Activated T-helper 17 cell treated with anti-CD3 and anti-CD28 coated beads, Interleukin-2, amount 50 U/mL, for 72 hours (primary cell): Measurements from ENCODE around the gene AGAP5. TPM values are rescaled to one million over a fixed set of nuclear protein-coding genes. Genes with fewer than 3 reads are reported as not detected.

Source experiments
- ATAC-seq: fragments of 150-1000 bp; cut with Tn5 transposase; replicated peaks from 2 replicates; pipeline ENCODE4 v1.10.0; 2021; ENCODE audit warnings: mild to moderate bottlenecking, moderate library complexity
- H3K27ac Mint-ChIP-seq: one replicate; pipeline ENCODE4 v1.8.0; 2022; ENCODE audit warnings: mixed read lengths
- H3K27me3 Mint-ChIP-seq: one replicate; pipeline ENCODE4 v1.8.0; 2022; ENCODE audit warnings: mixed read lengths
- H3K36me3 Mint-ChIP-seq: one replicate; pipeline ENCODE4 v1.8.0; 2022; ENCODE audit warnings: low read depth, mild to moderate bottlenecking, mixed read lengths
- H3K4me1 Mint-ChIP-seq: one replicate; pipeline ENCODE4 v1.8.0; 2022; ENCODE audit warnings: mixed read lengths
- H3K4me3 Mint-ChIP-seq: one replicate; pipeline ENCODE4 v1.8.0; 2022; ENCODE audit warnings: mild to moderate bottlenecking, mixed read lengths
- H3K9me3 Mint-ChIP-seq: one replicate; pipeline ENCODE4 v1.8.0; 2022; ENCODE audit warnings: mixed read lengths
- total RNA-seq, 2 donors: library from RNA; stranded (reverse); gene quantifications; one replicate each; pipeline ENCODE4 v1.2.3, GENCODE V29; 2022

AGAP5 gene
- total RNA-seq, 2 donors from 2014 or later = 6.3 to 7.2 TPM

GRCh38 chr10:73635781-73636180 lies 62.1 kb downstream of the AGAP5 start:
- ATAC-seq = no peak
- H3K4me3 Mint-ChIP-seq = no peak overlapping the region
- H3K4me1 Mint-ChIP-seq = no peaks in the 10 kb centered on the region
- no peaks in the 10 kb centered on the region for H3K36me3 Mint-ChIP-seq
- H3K27ac Mint-ChIP-seq = no peak overlapping the region
- no peaks in the 10 kb centered on the region for H3K27me3 Mint-ChIP-seq
- H3K9me3 Mint-ChIP-seq = no peaks in the 10 kb centered on the region

GRCh38 chr10:73634421-73634820 lies 63.5 kb downstream of the AGAP5 start:
- no peaks in the 10 kb centered on the region for H3K27me3 Mint-ChIP-seq
- ATAC-seq = no peak
- H3K27ac Mint-ChIP-seq = no peak overlapping the region
- H3K4me1 Mint-ChIP-seq = no peaks in the 10 kb centered on the region
- no peaks in the 10 kb centered on the region for H3K9me3 Mint-ChIP-seq
- H3K4me3 Mint-ChIP-seq = no peak overlapping the region
- H3K36me3 Mint-ChIP-seq = no peaks in the 10 kb centered on the region

DNA sequence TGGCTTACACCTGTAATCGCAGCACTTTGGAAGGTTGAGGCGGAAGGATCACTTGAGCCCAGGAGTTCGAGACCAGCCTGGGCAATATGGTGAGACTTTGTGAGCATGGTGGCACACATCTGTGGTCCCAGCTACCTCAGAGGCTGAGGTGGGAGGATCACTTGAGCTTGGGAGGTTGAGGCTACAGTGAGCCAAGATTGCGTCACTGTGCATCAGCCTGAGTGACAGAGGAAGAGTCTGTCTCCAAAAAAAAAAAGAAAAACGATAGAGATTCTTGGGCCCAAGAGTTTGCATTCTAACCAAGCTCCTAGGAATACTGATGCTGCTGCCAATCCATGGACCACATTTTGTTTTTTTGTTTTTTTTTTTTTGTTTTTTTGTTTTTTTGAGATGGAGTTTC lies 68.7 kb downstream of the AGAP5 start:
- no peaks in the 10 kb centered on the region for H3K9me3 Mint-ChIP-seq
- peaks cover 7% of the 10 kb centered on the region for H3K36me3 Mint-ChIP-seq
- no peak overlapping the region for H3K4me3 Mint-ChIP-seq
- H3K27me3 Mint-ChIP-seq = no peaks in the 10 kb centered on the region
- no peaks in the 10 kb centered on the region for H3K4me1 Mint-ChIP-seq
- no peak for ATAC-seq
- H3K27ac Mint-ChIP-seq = no peak overlapping the region

- H3K4me3 Mint-ChIP-seq = no peak overlapping the region
- ATAC-seq = no peak
Measured at GRCh38 chr10:73628405-73628804, 69.5 kb downstream of the AGAP5 start.

DNA sequence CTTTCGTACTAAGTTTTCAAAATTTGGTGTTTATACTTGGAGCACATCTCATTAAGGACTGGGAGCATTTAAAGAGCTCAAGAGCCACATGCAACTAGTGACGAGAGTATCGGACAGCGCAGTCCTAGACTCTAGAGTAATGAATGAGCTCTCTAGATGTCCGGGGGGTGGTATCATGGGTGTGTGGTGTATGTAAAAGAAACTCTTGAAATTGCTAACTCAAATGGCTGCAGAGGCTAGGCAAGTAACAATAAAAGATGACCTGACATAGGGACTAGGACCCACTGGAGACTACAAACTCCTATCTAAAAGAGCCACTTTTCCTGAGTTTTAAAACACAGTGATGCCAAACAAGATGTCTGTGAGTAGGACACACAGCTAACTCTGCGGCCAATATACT lies 70.6 kb downstream of the AGAP5 start:
- peaks cover 7% of the 10 kb centered on the region for H3K36me3 Mint-ChIP-seq
- H3K27me3 Mint-ChIP-seq = no peaks in the 10 kb centered on the region
- H3K9me3 Mint-ChIP-seq = no peaks in the 10 kb centered on the region
- peak overlapping the region; percentile 96 for H3K4me3 Mint-ChIP-seq
- no peaks in the 10 kb centered on the region for H3K4me1 Mint-ChIP-seq
- no peak for ATAC-seq
- H3K27ac Mint-ChIP-seq = no peak overlapping the region

More at GRCh38 chr10:73628405-73628804, 69.5 kb downstream of the AGAP5 start:
- H3K27me3 Mint-ChIP-seq = no peaks in the 10 kb centered on the region
- peaks cover 7% of the 10 kb centered on the region for H3K36me3 Mint-ChIP-seq
- no peaks in the 10 kb centered on the region for H3K9me3 Mint-ChIP-seq
- H3K4me1 Mint-ChIP-seq = no peaks in the 10 kb centered on the region
- no peak overlapping the region for H3K27ac Mint-ChIP-seq

DNA sequence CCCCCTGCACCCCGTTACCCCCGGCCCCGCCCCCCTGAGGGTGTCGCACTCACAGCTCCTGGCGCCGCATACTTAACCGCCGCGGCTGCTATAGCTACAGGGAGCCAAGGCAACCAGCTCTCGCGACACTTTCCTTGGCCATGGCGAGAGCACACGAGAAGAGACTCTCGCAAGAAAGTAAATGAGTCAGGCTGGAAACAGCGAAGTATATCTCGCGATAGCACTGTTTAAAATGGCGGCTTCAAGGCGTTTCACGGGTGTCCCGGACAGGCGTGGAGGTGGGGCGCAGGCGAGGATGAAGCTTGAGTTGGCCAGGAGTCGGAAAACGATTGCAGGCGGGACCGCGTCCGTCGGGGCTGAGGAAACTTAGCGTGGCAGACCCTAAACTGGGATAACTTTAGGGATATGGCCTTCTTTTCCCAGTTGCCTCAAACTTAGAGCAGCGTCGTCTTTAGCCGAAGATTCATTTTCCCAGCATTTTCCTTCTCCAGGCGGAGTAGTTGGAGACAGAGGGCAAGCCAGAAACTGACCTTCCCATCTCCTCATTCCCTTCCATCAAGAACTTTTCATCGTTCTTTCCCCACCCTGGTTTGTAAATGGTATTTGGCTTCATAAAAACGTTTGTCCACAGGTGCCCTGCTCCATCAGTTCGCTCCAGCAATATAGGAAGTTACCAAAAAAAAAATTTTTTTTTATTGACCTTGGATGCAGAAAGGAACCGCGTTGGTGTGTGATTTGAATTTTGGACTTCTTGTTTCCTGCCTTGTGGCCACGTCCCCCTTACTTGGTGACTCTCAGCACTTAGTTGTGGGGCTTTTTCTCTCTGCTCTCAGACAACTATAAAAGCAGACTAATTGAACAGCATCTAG lies 71.8 kb downstream of the AGAP5 start:
- Mint-ChIP-seq H3K4me1 (no peaks in the 10 kb centered on the region), H3K27me3 (no peaks in the 10 kb centered on the region), H3K4me3 (peak overlapping the region; percentile 96), H3K27ac (peak overlapping the region; percentile 99), H3K36me3 (peaks cover 7% of the 10 kb centered on the region), H3K9me3 (no peaks in the 10 kb centered on the region)
- peak; percentile 99 for ATAC-seq

- no peaks in the 10 kb centered on the region for H3K27me3 Mint-ChIP-seq
- H3K9me3 Mint-ChIP-seq = no peaks in the 10 kb centered on the region
- H3K36me3 Mint-ChIP-seq = peaks cover 7% of the 10 kb centered on the region
- H3K4me1 Mint-ChIP-seq = no peaks in the 10 kb centered on the region
- peak; percentile 63 for ATAC-seq
- peak overlapping the region; percentile 99 for H3K27ac Mint-ChIP-seq
- H3K4me3 Mint-ChIP-seq = peak overlapping the region; percentile 96
Measured at GRCh38 chr10:73625004-73625883, 72.7 kb downstream of the AGAP5 start.

Other genes starting within 250 kb of the AGAP5 start
- gene PPP3CB, start 202.1 kb downstream of the AGAP5 start, total RNA-seq = 10 to 100 TPM; 43.9 to 50.1 TPM
- gene USP54, start 106.8 kb downstream of the AGAP5 start, total RNA-seq = 1 to 10 TPM; 6.3 to 6.4 TPM
- gene MYOZ1, start 56.6 kb downstream of the AGAP5 start, total RNA-seq = not detected
- not detected for gene SYNPO2L, start 42.1 kb downstream of the AGAP5 start, total RNA-seq
- gene SEC24C, start 46.3 kb upstream of the AGAP5 start, total RNA-seq = 100 to 1,000 TPM in 1 of 2 donors, 10 to 100 TPM in 1; 98.5 to 129 TPM
- gene CHCHD1, start 83.9 kb upstream of the AGAP5 start, total RNA-seq = 10 to 100 TPM; 30.2 to 32.8 TPM
- gene ZSWIM8, start 87.5 kb upstream of the AGAP5 start, total RNA-seq = 100 to 1,000 TPM in 1 of 2 donors, 10 to 100 TPM in 1; 66.1 to 113 TPM
- 10 to 100 TPM; 41.2 to 64.0 TPM for gene NDST2, start 113.5 kb upstream of the AGAP5 start, total RNA-seq
- 10 to 100 TPM; 19.5 to 23.2 TPM for gene CAMK2G, start 176.4 kb upstream of the AGAP5 start, total RNA-seq
- gene PLAU, start 213.0 kb upstream of the AGAP5 start, total RNA-seq = under 1 TPM; 0.37 to 0.67 TPM